Keratinocyte (primary cell): ENCODE results near the gene C2CD3.

Experiments used
- CTCF ChIP-seq, 3 experiments: IDR thresholded peaks in 1 of 3; conservative IDR thresholded peaks in 1 of 3; optimal IDR thresholded peaks in 1 of 3; 2 replicates in 2 of 3; 3 replicates in 1 of 3; pipeline versions ENCODE3 to v1.5.1; 2011; ENCODE audit warnings: low read length in 3 of 3, mild to moderate bottlenecking in 3 of 3, moderate library complexity in 2 of 3, control low read depth in 1 of 3, inconsistent platforms in 1 of 3; ENCODE audit not compliant: insufficient read depth in 2 of 3; ENCODE audit errors: extremely low read depth in 1 of 3
- EZH2 ChIP-seq: IDR thresholded peaks from one replicate; pipeline ENCODE4 v1.6.1; 2012; ENCODE audit warnings: inconsistent platforms, mild to moderate bottlenecking, low read length, moderate library complexity

GRCh38 chr11:74171630-74171968, 797 bp upstream of the C2CD3 start:
- TF ChIP-seq EZH2 (no peak), CTCF (optimal IDR thresholded peaks at IDR 0.05 in 1 of 3, IDR thresholded peaks at IDR 0.05 in 1 of 3, conservative IDR thresholded peaks at IDR 0.05 in 1 of 3; ENCODE audit: extremely low read depth in 1 of 3, insufficient read depth in 2 of 3, low read length in 3 of 3) (no peak)
